GM12878 (cell line): Measurements from ENCODE around the gene FRMD3. TPM values are rescaled to one million over a fixed set of nuclear protein-coding genes. Genes with fewer than 3 reads are reported as not detected.

ENCODE experiments used
- ATAC-seq: fragments of 200-7000 bp; cut with Tn5 transposase; 3 replicates; pipeline ENCODE4 v1.9.1; 2020; ENCODE audit warnings: mild to moderate bottlenecking, moderate library complexity
- BruUV-seq: library from RNA; stranded (reverse); fragments of 400-500 nt; replicated peaks from 2 replicates; lab custom pipeline; 2021; lab: Mats Ljungman, UMichigan
- CTCF ChIA-PET: fragments of 300-600 bp; sonication (Branson Sonifier 250); formaldehyde crosslinking; extraction: SDS; loops from one replicate; lab custom pipeline; 2021; ENCODE audit warnings: inconsistent platforms; lab: Yijun Ruan, JAX
- POLR2A ChIA-PET: fragments of 350-600 bp; formaldehyde crosslinking; extraction: SDS; loops from one replicate; lab custom pipeline; 2021; ENCODE audit warnings: inconsistent platforms; lab: Charles Lee
- RAD21 ChIA-PET: fragments of 300-600 bp; sonication (Branson Sonifier 250); formaldehyde crosslinking; loops from one replicate; lab custom pipeline; 2023; ENCODE audit warnings: antibody characterized with exemption; ENCODE audit not compliant: unreplicated experiment; lab: Charles Lee
- SMC1A ChIA-PET: fragments of 300-600 bp; sonication (Branson Sonifier 250); formaldehyde crosslinking; loops from one replicate; lab custom pipeline; 2023; ENCODE audit not compliant: unreplicated experiment, uncharacterized antibody; lab: Charles Lee
- DNase-seq: peaks from one replicate; pipeline ENCODE4 v3.0.0-alpha.2; 2011; ENCODE audit warnings: low read depth, low spot score
- FAIRE-seq: peaks from 3 replicates; lab custom pipeline; 2011; peaks lifted over from hg19 to GRCh38; lab: Jason Lieb, UNC
- H2AFZ ChIP-seq: 2 replicates; pipeline ENCODE4 v1.6.0; 2011; ENCODE audit warnings: low read depth, low read length, control low read depth; ENCODE audit not compliant: control insufficient read depth
- H3K27ac ChIP-seq: 2 replicates; pipeline ENCODE4 v1.5.1; 2011; ENCODE audit warnings: control low read depth; ENCODE audit not compliant: control insufficient read depth, insufficient read depth
- H3K27me3 ChIP-seq, 2 experiments: replicated peaks in 1 of 2; 2 replicates each; pipeline versions ENCODE4 v1.6.0 to v1.6.1; 2011; ENCODE audit warnings: low read length in 1 of 2; ENCODE audit not compliant: control insufficient read depth in 2 of 2, insufficient read depth in 2 of 2
- H3K36me3 ChIP-seq, 2 experiments: 2 replicates each; pipeline ENCODE4 v1.5.1; 2011; ENCODE audit warnings: low read length in 1 of 2; ENCODE audit not compliant: control insufficient read depth in 2 of 2, insufficient read depth in 2 of 2
- H3K4me1 ChIP-seq: 2 replicates; pipeline ENCODE4 v1.6.1; 2011; ENCODE audit warnings: mild to moderate bottlenecking, low read length, moderate library complexity, mixed read lengths; ENCODE audit not compliant: control insufficient read depth, insufficient read depth
- H3K4me2 ChIP-seq: 2 replicates; pipeline ENCODE4 v1.6.0; 2011; ENCODE audit warnings: control low read depth; ENCODE audit not compliant: control insufficient read depth, insufficient read depth
- H3K4me3 ChIP-seq: fragments of 200-600 bp; sonication (generic); 2 replicates; pipeline ENCODE4 v1.5.1; 2016
- H3K79me2 ChIP-seq: 2 replicates; pipeline ENCODE4 v1.6.0; 2011; ENCODE audit warnings: low read length; ENCODE audit not compliant: control insufficient read depth, insufficient read depth
- H3K9ac ChIP-seq: 2 replicates; pipeline ENCODE4 v1.8.0; 2011; ENCODE audit warnings: low read length, control low read depth, mixed read lengths; ENCODE audit not compliant: control insufficient read depth, insufficient read depth
- H3K9me3 ChIP-seq: replicated peaks from 3 replicates; pipeline ENCODE4 v1.5.1; 2011; ENCODE audit warnings: mild to moderate bottlenecking, low read length; ENCODE audit not compliant: control insufficient read depth, insufficient read depth
- H4K20me1 ChIP-seq: 2 replicates; pipeline ENCODE4 v1.6.0; 2011; ENCODE audit not compliant: control insufficient read depth, insufficient read depth
- BCLAF1 ChIP-seq: fragments of 450-650 bp; IDR thresholded peaks from 2 replicates; pipeline ENCODE4 v1.6.1; 2017; ENCODE audit warnings: antibody characterized with exemption, mild to moderate bottlenecking, moderate library complexity
- EZH2 ChIP-seq: IDR thresholded peaks from 2 replicates; pipeline ENCODE4 v1.6.1; 2012; ENCODE audit warnings: low read depth, mild to moderate bottlenecking, control low read depth, inconsistent platforms, low read length, borderline replicate concordance; ENCODE audit not compliant: control insufficient read depth
- FOXK2 ChIP-seq: fragments of 450-650 bp; IDR thresholded peaks from 2 replicates; pipeline ENCODE4 v1.6.1; 2017; ENCODE audit warnings: mild to moderate bottlenecking, moderate library complexity
- HDAC2 ChIP-seq: fragments of 200-600 bp; sonication (generic); IDR thresholded peaks from 2 replicates; pipeline ENCODE4 v1.6.1; 2017
- IRF4 ChIP-seq: IDR thresholded peaks from 2 replicates; pipeline ENCODE4 v1.6.1; 2011; ENCODE audit warnings: low read depth, low read length
- MAX ChIP-seq: IDR thresholded peaks from 2 replicates; pipeline ENCODE4 v1.6.1; 2012; ENCODE audit warnings: low read depth, low read length, improper control_type of control experiment
- MEF2A ChIP-seq: IDR thresholded peaks from 2 replicates; pipeline ENCODE4 v1.6.1; 2011; ENCODE audit warnings: low read depth, mild to moderate bottlenecking, low read length, moderate library complexity; ENCODE audit not compliant: insufficient read depth
- POLR2AphosphoS2 ChIP-seq: IDR thresholded peaks from 2 replicates; pipeline ENCODE4 v1.6.1; 2011; ENCODE audit warnings: low read depth, mild to moderate bottlenecking, low read length, improper control_type of control experiment, moderate library complexity
- RUNX3 ChIP-seq: IDR thresholded peaks from 2 replicates; pipeline ENCODE4 v1.6.1; 2012; ENCODE audit warnings: low read length, inconsistent platforms
- SIN3A ChIP-seq: IDR thresholded peaks from 2 replicates; pipeline ENCODE4 v1.6.1; 2012; ENCODE audit warnings: low read depth, low read length, improper control_type of control experiment
- SMC3 ChIP-seq: IDR thresholded peaks from 2 replicates; pipeline ENCODE4 v1.6.1; 2011; ENCODE audit warnings: low read length, improper control_type of control experiment, borderline replicate concordance
- SP1 ChIP-seq: IDR thresholded peaks from one replicate; pipeline ENCODE4 v1.6.1; 2011; ENCODE audit warnings: low read depth, low read length
- SPI1 ChIP-seq: IDR thresholded peaks from 2 replicates; pipeline ENCODE4 v1.6.1; 2011; ENCODE audit warnings: low read depth, mild to moderate bottlenecking, low read length, moderate library complexity, borderline replicate concordance; ENCODE audit not compliant: insufficient read depth
- SREBF2 ChIP-seq: IDR thresholded peaks from 2 replicates; pipeline ENCODE4 v1.6.1; 2012; ENCODE audit warnings: mild to moderate bottlenecking, low read length
- TARDBP ChIP-seq: IDR thresholded peaks from 2 replicates; pipeline ENCODE4 v1.6.1; 2016; ENCODE audit warnings: borderline replicate concordance
- TBL1XR1 ChIP-seq: IDR thresholded peaks from 2 replicates; pipeline ENCODE4 v1.6.1; 2012; ENCODE audit warnings: low read depth, low read length, improper control_type of control experiment
- USF2 ChIP-seq: IDR thresholded peaks from 2 replicates; pipeline ENCODE4 v1.6.1; 2011; ENCODE audit warnings: low read depth, low read length, improper control_type of control experiment, borderline replicate concordance
- ZBTB33 ChIP-seq: fragments of 450-650 bp; IDR thresholded peaks from 2 replicates; pipeline ENCODE4 v1.6.1; 2017; ENCODE audit warnings: mild to moderate bottlenecking
- ZNF384 ChIP-seq: IDR thresholded peaks from 2 replicates; pipeline ENCODE4 v1.6.1; 2012; ENCODE audit warnings: low read depth, mild to moderate bottlenecking, low read length, improper control_type of control experiment, borderline replicate concordance
- WGBS: methylation state at CpG from one replicate; pipeline ENCODE4 v1.1.6; 2016; ENCODE audit warnings: low lambda C conversion rate; ENCODE audit not compliant: insufficient replicate concordance, insufficient coverage; ENCODE audit errors: missing lambda C conversion rate; 5-methylcytosine and 5-hydroxymethylcytosine counted together
- in situ Hi-C: fragments of 300-500 bp; cut with MboI; formaldehyde crosslinking; loops from 9 replicates; pipeline ENCODE4 v1.14.3; 2018; ENCODE audit warnings: mixed read lengths
- intact Hi-C: fragments of 100-400 bp; cut with micrococcal nuclease; formaldehyde crosslinking; loops from one replicate; pipeline ENCODE4 v1.14.2; 2022; ENCODE audit not compliant: unreplicated experiment
- polyA plus RNA-seq, 11 experiments: library from polyadenylated mRNA; depleted of rRNA in 4 of 11; unstranded in 6 of 11; stranded (reverse) in 5 of 11; fragments of >200 nt; fragmentation: Nextera tagmentation in 4 of 11; fragmentation: Illumina TruSeq in 1 of 11; extraction: Ambion mirVana in 4 of 11; extraction: Trizol in 1 of 11; gene quantifications; 1 replicate in 1 of 11; 2 replicates in 10 of 11; pipeline versions ENCODE4 v1.2.1 to v1.2.3, GENCODE V29; 2011 to 2016; ENCODE audit warnings: inconsistent platforms in 2 of 11, missing spikeins in 2 of 11, low read depth in 1 of 11
- total RNA-seq, 4 experiments: library from RNA; depleted of rRNA in 3 of 4; stranded (reverse); fragments of >200 nt in 3 of 4; fragmentation: Illumina TruSeq in 1 of 4; extraction: Trizol in 1 of 4; gene quantifications; 2 replicates each; pipeline versions ENCODE4 v1.2.1 to v1.2.3, GENCODE V29; 2013 to 2021

The FRMD3 gene
- total and polyA plus RNA-seq, 10 of the 15 experiments (the other 5 are each of a cell fraction or from before 2014, with no cell fraction given), result 0.04 to 0.68 (median 0.21) TPM; not detected in 1

GRCh38 chr9:83313781-83314180, 224.4 kb downstream of the FRMD3 start:
- TF ChIP-seq TBL1XR1 (no peak), FOXK2 (no peak), USF2 (no peak), SPI1 (no peak), ZBTB33 (no peak), POLR2AphosphoS2 (no peak), SP1 (no peak), MAX (no peak), EZH2 (no peak), ZNF384 (no peak), SIN3A (no peak), TARDBP (no peak), BCLAF1 (no peak), SMC3 (no peak), MEF2A (no peak), SREBF2 (no peak), HDAC2 (no peak), RUNX3 (no peak), IRF4 (no peak)
- Histone ChIP-seq H3K27me3 (no peaks in the 10 kb centered on the region), H2AFZ (no peak overlapping the region), H3K9me3 (no peaks in the 10 kb centered on the region), H3K36me3 (no peaks in the 10 kb centered on the region), H3K9ac (no peak overlapping the region), H4K20me1 (no peaks in the 10 kb centered on the region), H3K27ac (no peak overlapping the region), H3K79me2 (no peaks in the 10 kb centered on the region), H3K4me2 (no peak overlapping the region), H3K4me1 (no peaks in the 10 kb centered on the region), H3K4me3 (no peak overlapping the region)
- FAIRE-seq, result no peak
- CTCF ChIA-PET, result no interaction called here
- 40% methylated on average over 6 of the region's 6 CpGs for WGBS
- in situ Hi-C loops, result no loop called here
- no TSS peak for BruUV-seq
- ATAC-seq, result no peak
- intact Hi-C loops, result no loop called here
- RAD21 ChIA-PET, result no interaction called here
- SMC1A ChIA-PET, result no interaction called here
- DNase-seq, result no peak
- POLR2A ChIA-PET, result no interaction called here
